GM21360 (cell line): Measurements from ENCODE around the gene L3MBTL4.

ENCODE experiments used
- ATAC-seq: cut with Tn5 transposase; IDR thresholded peaks from one replicate; pipeline ENCODE4 v1.9.1; 2021; ENCODE audit warnings: mild to moderate bottlenecking, moderate library complexity; ENCODE audit not compliant: unreplicated experiment

Gene L3MBTL4

DNA sequence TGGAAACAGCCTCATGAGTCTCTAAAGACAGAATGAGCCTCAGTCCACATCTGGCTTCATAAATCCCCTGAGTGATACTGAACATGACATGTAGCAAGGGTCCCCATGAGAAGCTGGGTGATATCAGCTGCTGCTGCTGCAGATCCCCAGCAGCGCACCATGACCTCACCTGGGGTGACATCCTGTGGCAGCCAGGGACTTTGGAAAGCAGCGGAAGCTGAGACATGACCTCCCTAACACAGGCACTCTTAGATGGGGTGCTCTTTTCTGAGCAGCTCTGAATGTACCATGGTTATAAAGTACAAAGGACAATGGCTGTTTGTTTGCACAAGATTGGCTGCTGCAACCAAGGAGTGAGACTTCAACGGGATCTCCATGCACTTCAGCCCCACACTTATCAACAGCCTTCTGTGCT, 444.7 kb downstream of the L3MBTL4 start:
- ATAC-seq = no peak

DNA sequence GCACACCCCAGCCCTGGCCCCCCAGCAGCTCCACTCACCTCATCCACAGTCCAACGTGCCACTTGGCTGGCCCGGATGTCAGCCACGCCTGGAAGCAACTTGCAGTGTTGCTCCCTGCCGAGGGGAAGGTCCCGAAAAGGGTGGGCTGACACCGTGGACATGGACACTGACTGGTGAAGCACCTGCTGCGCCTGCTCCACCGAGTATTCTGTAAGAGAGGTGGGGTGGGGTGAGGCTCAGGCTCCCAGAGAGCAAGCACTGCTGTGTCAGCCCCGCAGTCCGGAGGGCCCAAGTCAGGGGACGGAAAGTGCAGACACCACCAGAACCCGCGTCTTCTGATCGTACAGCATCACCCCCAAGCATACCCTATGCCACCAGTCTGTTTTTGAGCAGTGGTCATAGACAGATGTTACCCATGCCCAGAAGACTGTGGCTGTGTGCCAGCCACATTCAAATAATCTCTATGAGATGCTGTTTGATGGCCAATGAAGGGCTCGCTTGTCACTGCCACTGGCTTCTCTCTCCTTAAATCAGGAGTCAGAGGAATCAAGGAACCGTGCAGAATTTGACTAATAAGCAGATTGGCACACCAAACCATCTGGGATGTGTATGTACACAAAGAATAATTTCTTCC, 445.2 kb downstream of the L3MBTL4 start:
- ATAC-seq = no peak

DNA sequence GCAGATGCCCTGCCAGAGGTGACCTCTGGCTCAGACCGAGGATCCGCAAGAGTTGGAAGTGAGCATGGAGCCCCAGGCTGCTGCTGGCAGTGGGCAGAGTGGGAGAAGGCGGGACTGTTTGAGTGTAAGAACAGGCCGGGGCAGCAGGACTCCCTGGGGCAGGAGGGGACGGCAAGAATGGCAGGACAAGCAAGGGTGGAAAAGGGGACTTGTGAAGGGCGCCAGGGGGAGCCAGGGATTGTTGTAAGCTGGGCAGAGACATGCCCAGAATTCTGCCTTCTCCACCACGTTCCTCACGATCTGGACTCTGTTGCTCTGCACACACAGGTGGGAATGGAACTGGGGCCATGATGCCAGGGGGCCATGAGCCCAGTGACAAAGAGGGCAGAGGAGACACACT, 447.0 kb downstream of the L3MBTL4 start:
- ATAC-seq = no peak

DNA sequence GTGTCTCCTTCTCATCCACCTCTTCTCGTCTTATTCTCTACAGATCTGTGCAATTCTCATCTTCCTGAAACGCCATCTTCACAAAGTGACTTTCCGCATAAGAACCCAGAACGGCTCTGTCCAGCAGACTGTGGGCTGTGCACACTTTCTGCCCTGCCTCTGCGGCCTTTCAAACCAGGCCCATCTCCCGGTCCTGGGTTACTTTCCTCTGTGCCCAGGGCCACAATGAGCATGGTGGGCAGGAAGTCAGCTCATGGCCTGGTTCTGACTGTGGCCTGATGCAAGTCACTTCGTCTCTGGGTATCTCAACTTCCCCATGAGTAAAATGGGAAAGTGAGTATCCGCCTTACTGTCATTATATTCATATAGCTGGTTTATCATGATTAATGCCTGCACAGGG, 447.7 kb downstream of the L3MBTL4 start:
- no peak for ATAC-seq

DNA sequence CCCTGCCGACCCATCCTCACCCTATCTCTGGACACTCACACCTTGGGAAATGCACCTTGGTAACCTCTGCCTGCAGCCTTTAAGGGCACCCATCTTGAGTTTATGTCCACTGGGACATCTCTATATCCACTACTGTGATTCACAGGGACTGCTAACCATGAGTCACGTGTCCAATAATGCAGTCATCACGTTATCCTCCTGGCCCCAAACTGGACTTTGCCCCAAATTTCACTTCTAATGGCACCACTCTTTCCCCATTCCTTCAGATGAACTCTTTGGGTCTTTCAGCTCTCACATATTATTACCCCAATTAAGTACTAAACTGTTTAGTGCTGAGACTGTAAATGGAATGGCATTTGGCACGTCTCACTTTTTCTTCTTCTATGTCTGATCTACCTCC, 448.2 kb downstream of the L3MBTL4 start:
- ATAC-seq = no peak

DNA sequence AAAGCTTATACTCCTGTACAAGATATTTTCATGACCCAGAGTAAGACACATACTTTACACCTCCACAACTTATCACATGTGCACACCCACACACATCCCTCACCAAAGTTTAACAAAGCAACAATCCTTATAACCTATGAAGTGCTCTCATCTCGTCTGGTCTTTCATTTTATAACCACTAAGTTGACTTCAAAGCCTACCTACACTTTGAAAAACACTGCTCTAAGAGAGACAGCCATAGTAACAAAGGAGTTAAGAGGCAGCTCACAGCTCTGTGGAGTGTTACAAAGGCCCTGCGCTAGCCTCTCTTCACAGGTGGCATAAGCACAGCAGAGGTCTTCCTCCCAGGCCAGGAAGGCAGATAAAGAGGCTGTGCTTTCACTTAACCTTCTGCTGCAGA, 449.7 kb downstream of the L3MBTL4 start:
- ATAC-seq = no peak

DNA sequence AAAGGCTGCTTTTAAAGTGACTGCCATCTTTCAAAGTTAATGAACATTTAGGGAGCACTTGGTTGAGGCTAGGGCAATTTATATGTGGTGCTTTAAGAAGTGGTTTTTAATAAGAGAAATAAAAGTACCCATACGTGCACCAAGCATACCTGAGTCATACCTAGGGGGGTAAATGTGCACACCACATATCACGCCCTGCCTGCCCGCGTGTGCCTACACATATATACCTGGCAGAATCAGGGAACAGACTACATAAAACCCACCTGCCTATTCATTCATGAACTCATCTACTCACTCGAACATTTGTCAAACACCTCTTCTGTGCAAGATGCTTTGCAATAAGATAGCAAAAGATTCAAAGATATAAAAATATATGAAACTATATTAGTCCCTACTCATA, 450.1 kb downstream of the L3MBTL4 start:
- no peak for ATAC-seq

DNA sequence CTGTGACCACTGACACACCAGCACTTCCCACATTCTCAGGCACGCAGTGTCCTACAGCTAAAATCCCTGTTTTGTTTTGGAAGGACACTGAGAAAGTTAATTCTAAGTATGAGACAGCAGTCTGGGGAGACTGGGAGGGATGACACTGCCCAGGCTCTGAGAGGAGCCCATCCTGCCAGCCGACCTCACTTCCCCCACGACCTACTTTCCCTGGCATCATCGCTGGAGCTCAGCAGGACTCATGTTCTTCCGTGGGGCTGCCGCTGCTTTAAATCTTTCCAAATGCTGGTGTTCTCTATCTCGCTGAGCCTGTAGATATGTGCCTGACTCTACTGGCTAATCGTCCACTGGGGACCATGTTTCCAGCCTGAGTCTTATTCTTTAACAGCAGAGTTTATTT, 450.6 kb downstream of the L3MBTL4 start:
- no peak for ATAC-seq

DNA sequence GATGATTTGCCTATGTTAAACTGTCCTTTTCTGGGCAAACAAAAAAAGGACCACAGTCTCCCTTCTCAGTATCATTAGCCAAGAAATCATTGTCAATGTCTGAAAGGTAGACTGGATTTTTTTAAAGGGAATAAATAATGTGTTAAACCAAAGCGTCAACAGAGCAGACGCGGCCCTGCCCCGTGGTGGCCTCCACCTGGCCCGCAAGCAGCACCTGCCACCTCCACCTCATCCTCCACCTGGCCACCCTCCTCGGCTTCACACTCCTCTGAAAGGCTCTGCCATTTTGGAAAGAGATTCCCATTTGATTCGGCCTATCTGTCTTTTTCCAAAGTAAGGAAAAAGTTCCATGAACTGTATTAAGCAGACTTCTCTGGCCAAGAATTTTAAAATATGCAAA, 451.4 kb downstream of the L3MBTL4 start:
- no peak for ATAC-seq

DNA sequence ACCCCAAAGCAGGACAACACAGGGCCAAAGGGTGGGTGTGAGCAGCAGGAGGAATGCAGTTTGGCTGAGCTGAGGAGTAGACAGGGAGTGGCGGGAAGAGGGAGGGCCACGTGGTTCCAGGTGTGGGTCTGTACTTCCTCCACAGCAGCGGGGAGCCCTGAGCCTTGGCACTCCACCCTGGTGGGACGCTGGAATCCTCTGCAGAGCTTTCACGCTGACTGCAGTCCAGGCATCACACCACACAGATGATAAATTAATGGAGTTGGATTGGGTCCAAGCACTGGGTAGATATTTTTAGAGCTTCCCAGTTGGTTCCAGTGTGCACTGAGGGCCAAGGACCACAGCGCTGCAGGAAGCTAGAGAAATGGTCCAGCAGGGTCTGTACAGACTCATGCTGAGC, 452.3 kb downstream of the L3MBTL4 start:
- ATAC-seq = no peak

DNA sequence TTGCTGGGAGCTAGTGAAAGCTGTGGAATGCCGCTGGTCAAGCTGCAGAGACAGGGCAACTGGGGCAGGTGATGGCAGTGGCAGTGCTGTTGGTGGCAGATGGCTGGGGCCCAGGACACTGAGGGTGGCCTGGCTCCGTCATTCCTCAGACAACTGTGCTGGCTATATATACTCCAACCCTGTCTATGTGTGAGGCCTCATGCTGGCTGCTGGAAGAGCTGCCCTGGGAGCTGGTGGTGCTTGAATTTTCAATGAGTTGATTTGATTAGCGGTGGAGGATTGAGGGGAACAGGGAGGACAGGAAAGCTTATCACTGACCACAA, 452.9 kb downstream of the L3MBTL4 start:
- ATAC-seq = no peak

DNA sequence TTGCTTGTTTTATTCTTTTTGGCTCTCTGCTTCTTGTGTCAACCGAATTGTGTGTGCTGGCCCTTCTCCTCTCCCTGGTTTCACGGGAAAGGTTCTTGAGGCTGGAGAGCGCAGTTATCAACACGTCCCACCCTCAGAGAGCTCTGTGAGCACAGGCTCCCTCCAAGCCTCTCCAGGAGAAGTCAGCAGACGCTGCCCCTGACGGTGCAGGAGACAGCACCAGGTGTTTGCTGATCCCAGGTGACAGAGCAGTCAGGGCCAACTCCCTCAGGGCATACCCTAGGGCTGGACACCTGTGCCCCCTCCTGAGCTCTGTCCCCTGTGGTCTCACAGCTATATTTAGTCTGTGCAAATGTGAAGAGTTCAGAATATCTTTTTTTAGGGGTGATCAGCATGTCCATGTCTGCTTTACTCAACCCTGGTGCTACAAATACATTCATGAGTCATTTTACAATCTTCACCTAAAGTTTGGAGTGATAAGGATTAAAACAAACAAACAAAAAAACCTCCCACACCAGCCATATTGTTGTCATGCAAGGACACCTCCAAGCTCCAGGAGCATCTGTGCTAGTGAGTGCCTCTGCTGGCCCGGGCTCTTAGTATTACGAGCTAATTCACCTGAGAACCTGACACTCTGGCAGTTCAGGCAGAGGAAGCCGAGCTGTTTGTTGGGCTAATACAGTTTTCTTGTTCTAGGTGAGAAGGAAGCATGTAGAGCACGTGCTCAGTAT, 453.4 kb downstream of the L3MBTL4 start:
- ATAC-seq = no peak

DNA sequence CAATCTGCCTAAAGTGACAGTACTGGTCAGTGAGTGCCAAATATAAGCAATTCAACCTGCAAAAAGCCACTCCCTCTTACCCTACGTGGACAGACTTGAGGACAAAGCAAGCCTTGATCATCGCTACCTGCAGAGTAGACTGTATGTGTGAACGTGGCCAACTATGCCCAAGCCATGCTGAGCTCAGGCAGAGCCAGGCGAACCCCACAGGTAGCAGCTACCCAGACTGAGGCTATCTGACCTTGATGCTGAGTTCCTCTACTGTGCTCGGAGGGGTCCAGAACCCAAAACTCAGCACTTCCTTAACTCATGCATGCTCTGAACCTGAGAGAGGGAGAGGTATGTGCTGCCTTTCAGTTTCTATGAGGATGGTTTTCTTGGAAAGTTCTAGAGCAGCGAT, 455.9 kb downstream of the L3MBTL4 start:
- ATAC-seq = no peak

DNA sequence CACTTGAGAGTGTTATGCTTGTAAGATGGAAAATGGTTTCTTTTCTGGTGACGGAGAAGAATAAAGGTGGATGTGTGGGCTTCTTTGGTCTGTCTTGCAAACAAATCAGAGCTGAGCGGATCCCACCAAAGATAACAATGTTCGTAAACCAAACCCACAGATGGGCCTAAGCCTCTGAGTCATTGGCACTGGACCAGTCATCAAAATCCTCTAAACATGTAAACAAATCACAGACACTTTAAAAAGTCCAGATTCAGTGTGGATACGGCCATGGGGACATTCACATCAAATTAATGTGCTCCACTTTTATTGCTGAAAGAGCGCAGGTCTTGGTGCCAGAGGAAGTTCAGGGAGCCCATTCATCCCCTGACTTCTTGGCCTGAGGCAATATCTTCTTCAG, 458.9 kb downstream of the L3MBTL4 start:
- no peak for ATAC-seq

DNA sequence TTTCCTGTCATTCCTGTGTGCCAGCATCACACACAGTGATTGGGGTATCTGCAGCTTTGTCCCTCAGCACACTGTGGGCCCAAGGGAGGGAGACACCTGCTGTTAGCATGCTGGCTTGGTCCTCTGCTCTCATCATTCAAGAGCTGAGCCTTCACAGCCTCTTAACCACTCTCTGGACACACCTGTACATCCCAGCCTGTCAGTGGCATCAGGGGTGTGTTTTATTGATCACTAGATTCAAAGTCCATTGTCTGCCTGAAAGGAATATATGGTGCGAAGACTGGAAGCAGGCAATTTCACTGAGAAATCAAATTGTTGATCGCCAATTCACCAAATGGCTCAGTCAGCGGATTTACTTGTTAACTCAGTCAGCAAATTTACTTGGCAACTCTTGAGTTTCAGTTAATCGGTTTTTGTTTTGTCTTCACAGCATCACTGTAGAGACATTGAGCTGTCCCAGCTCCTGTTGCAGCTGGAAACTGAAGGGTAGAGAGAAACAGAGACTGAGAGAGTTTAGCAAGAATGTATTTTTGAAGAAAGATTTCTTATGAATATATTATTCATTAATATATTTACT, 463.1 kb downstream of the L3MBTL4 start:
- no peak for ATAC-seq

DNA sequence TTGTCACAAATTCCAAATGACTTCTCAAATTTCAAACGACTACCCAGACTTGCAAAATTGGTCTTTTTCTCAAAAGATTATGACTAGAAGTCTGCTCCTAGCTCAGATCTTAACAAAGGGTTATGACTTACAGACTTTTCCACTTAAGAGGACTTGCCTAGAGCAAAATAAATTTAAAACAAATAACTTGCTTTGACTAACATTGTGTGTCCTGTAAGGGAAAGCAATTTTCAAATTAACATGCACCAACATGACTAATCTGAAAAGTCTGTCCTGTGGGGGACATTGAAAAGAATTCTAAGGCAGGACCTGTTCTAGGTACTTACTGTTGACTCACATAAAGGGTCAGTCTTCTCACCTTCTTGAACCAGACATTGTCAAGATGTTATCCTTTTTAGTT, 465.9 kb downstream of the L3MBTL4 start:
- ATAC-seq = no peak

DNA sequence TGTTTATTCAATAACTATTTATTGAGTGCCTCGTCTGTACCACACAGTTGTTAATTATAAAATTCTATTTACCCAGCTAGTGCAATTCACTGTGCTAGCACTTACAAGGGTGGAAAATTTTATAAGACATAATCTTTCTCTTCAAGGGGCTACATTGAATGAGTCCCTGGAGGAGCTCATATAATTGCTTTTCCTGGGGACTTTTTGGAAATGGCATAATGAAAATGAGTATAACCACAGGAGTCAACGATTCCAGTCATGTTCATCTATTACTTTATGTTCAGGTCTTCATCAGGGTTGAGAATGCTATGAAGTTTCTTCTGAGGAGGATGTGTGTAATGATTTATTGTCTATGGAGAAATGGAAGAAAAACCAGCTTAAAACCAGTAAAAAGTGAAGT, 466.5 kb downstream of the L3MBTL4 start:
- ATAC-seq = no peak

DNA sequence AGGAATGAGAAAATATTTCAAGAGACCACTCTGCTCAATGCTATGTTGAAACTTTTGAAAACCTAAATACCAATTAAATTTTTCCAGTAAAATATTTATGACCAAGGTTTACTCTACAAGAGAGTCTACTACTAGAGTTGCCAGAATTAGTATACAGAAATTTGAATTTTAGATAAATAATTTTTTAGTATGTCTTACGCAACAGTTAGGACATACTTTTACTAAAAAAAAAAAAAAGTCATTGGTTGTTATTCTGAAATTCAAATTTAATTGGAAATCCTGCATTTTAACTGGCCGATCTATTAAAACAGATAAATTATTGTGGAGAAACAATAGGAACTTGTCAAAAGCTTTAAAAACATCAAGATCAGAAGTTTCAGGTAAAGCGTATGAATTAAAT, 470.3 kb downstream of the L3MBTL4 start:
- no peak for ATAC-seq

DNA sequence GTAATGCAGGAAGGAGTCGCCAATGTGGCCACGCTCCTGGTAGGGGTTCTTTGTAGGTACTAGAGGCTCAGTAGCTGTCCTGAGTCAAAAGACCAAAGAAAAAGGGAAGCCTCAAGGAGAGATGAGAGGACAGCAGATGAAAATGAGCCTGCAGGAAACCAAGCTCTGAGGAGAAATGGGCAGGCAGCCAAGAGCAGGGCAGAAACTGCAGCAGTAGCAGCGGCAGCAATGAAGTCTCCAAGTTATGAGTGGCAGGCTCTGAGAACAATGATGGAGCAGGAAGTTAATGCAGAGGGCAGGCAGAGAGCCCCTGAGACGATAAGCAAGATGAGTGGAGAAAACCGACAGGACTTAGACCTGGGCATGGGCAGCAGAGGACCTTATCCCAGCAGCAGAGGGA, 471.2 kb downstream of the L3MBTL4 start:
- ATAC-seq = no peak

DNA sequence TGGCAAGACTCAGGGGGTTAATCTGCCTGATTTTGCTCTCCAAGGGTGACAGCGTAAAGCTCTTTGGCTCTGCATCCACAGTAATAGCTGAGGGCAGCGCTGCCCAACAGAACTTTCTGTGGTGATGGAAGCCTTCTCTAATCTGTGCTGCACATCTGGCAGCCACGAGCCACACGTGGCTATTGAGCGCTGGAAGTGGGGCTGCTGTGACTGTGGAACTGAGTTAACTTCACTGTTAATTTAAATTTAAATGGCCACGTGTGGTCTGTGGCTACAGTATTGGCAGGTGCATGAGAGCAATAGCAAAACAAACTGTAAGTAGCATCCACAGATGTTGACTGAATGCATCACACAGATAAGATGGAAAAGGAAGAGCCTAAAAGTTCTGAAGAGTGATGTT, 472.1 kb downstream of the L3MBTL4 start:
- ATAC-seq = no peak

DNA sequence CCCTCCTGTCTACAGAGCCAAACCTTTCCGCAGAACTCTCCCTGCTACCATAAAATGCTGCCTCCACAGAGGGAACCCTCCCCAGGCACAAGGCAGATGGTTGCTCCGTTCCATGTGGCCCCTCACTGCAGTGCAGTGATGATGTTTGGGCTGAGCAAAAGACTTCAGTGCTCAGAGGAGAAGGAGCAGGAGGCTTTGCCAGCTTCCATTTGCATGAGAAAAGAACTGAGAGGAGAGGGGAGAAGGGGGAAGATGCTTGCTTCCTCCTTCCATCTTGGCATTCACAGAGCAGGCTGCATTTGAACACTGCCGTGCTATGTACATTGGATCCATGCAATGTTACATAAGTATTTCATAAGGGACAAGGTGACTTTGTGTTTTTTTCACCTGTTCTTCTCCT, 472.8 kb downstream of the L3MBTL4 start:
- no peak for ATAC-seq

DNA sequence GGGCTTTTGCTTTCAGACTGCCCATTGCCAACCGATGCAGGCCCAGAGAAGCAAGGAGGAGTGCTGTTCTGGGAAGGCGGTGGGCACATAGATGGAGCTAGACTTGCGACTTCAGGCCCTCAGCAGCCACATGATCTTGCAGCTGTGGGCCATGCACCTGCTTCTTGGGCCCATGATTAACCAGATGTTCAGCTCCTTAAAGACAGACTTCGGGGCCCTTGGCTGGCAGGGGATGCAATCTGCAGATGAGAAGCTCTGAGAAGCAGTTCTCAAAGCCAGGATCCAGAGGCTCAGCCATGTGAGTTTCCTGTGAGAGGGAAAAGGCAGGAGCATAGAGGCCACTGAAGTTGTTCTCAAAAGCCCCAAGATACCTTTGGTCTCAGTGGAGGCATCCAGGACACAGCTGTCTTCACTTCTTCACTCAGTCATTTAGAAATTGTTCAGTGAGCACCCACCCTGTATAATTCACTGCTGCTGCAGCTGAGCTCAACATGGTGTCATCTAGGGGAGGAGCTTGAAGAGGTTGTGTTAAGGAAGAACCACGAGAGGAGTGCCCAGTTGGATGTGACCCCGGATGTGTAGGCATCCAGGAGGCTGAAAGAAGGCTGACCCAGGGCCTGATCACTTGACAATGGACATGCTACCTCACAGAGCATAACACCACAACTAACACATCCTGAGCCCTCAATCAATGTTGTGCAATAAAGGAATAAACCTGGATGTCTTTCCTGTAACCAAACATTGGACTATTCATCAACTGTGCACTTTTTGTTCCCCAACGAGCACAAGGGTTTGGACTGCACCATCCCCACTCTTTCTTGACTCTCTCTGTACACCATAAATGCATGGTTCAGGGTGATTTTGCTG, 474.7 kb downstream of the L3MBTL4 start:
- ATAC-seq = no peak
